ENCODE data around the gene GLIS2. TPM values are rescaled to one million over a fixed set of nuclear protein-coding genes. Genes with fewer than 3 reads are reported as not detected.

GLIS2 gene
- total and polyA plus RNA-seq, 4 donors: 0.68 to 1.4 (median 1.1) TPM

- no peak for DNase-seq (ENCODE audit: low spot score)
- H3K36me3 ChIP-seq (ENCODE audit: control insufficient read depth in 4 of 4, insufficient read depth in 3 of 4, low read depth in 1 of 4, low read length in 3 of 4): no peaks in the 10 kb centered on the region
- no peak for TF ChIP-seq TAF1 (conservative IDR thresholded peaks at IDR 0.05)
- TF ChIP-seq CTCF (IDR thresholded peaks at IDR 0.05; ENCODE audit: low read depth, low read length, missing input control): no peak
- no peak for TF ChIP-seq HNF4A (conservative IDR thresholded peaks at IDR 0.05)
- TF ChIP-seq EGR1 (IDR thresholded peaks at IDR 0.05; ENCODE audit: low read depth in 2 of 2): no peak
- TF ChIP-seq HNF4G (IDR thresholded peaks at IDR 0.05): no peak
- TF ChIP-seq RXRA (IDR thresholded peaks at IDR 0.05): no peak
- no peak for TF ChIP-seq FOXA1 (IDR thresholded peaks at IDR 0.05)
- no peak for TF ChIP-seq ATF3 (IDR thresholded peaks at IDR 0.05)
- TF ChIP-seq JUND (IDR thresholded peaks at IDR 0.05): no peak
- TF ChIP-seq FOXA2 (IDR thresholded peaks at IDR 0.05): no peak
- TF ChIP-seq ZBTB33 (IDR thresholded peaks at IDR 0.05): no peak
- no peak for TF ChIP-seq RAD21 (IDR thresholded peaks at IDR 0.05)
- TF ChIP-seq REST (IDR thresholded peaks at IDR 0.05): no peak
- no peak for TF ChIP-seq GABPA (IDR thresholded peaks at IDR 0.05 in 1 of 2, conservative IDR thresholded peaks at IDR 0.05 in 1 of 2)
- TF ChIP-seq SP1 (IDR thresholded peaks at IDR 0.05): no peak
- peaks cover 5 to 47% (median 16%) of the 10 kb centered on the region in 4 donors for H3K4me1 ChIP-seq (ENCODE audit: control insufficient read depth in 4 of 4, insufficient read depth in 4 of 4, low read length in 3 of 4)
- no peak overlapping the region for H3K4me3 ChIP-seq (ENCODE audit: low read depth in 1 of 3, low read length in 3 of 3)
- WGBS: 87% methylated on average over 6 of the region's 6 CpGs
- no peaks in the 10 kb centered on the region for H3K9me3 ChIP-seq (ENCODE audit: control insufficient read depth in 4 of 4, low read length in 3 of 4)
- H3K27me3 ChIP-seq (ENCODE audit: control insufficient read depth in 4 of 4, insufficient read depth in 4 of 4, low read length in 3 of 4): no peaks in the 10 kb centered on the region
- no peak overlapping the region for H3K27ac ChIP-seq (ENCODE audit: low read depth in 1 of 2, low read length in 2 of 2)
- H3K9ac ChIP-seq (ENCODE audit: low read depth in 1 of 2, low read length in 2 of 2): no peak overlapping the region
Observed at GRCh38 chr16:4325253-4325758, 9.4 kb downstream of the GLIS2 start.

Measured in liver (tissue), 9 donors.